Measurements from ENCODE around the gene OR2V2.

GRCh38 chr5:181192337-181193046 is 45.1 kb downstream of the OR2V2 start:
- TF ChIP-seq POLR2AphosphoS5 (IDR thresholded peaks at IDR 0.05; ENCODE audit: insufficient read depth, low read depth, low read length) (no peak), CTCF (IDR thresholded peaks at IDR 0.05; ENCODE audit: extremely low read depth in 1 of 2, insufficient read depth in 1 of 2, low read depth in 1 of 2, low read length in 2 of 2) (no peak)

All from endothelial cell of umbilical vein (primary cell).